PC-9 (cell line): ENCODE data around the gene KIAA0040. TPM values are rescaled to one million over a fixed set of nuclear protein-coding genes. Genes with fewer than 3 reads are reported as not detected.

Experiments
- BruUV-seq: library from RNA; stranded (reverse); fragments of 400-500 nt; replicated peaks from 2 replicates; lab custom pipeline; 2021; lab: Mats Ljungman, UMichigan
- CTCF ChIA-PET: fragments of 300-600 bp; sonication (Branson Sonifier 250); formaldehyde crosslinking; loops from one replicate; lab custom pipeline; 2022; ENCODE audit warnings: antibody characterized with exemption; lab: Charles Lee
- POLR2A ChIA-PET: fragments of 300-600 bp; sonication (Branson Sonifier 250); formaldehyde crosslinking; loops from one replicate; lab custom pipeline; 2022; ENCODE audit warnings: antibody characterized with exemption; ENCODE audit not compliant: unreplicated experiment; lab: Charles Lee
- DNase-seq, 2 experiments: peaks; one replicate each; pipeline versions ENCODE4 v3.0.0 to v3.0.0-alpha.2; 2015 to 2022; ENCODE audit warnings: mixed read lengths in 1 of 2
- H2AFZ ChIP-seq: fragments of 200-600 bp; sonication (generic); 2 replicates; pipeline ENCODE4 v1.8.1; 2017; ENCODE audit warnings: antibody characterized with exemption
- H3F3A ChIP-seq: fragments of 200-600 bp; sonication (generic); 2 replicates; pipeline ENCODE4 v1.8.1; 2017; ENCODE audit warnings: antibody characterized with exemption, mild to moderate bottlenecking, low read depth; ENCODE audit not compliant: insufficient read depth
- H3K27ac ChIP-seq: fragments of 200-600 bp; sonication (generic); 2 replicates; pipeline ENCODE4 v1.6.1; 2016; ENCODE audit warnings: mixed run types
- H3K27me3 ChIP-seq: fragments of 200-600 bp; sonication (generic); 2 replicates; pipeline ENCODE4 v1.6.1; 2016; ENCODE audit warnings: low read depth, mixed run types; ENCODE audit not compliant: insufficient read depth
- H3K36me3 ChIP-seq: fragments of 200-600 bp; sonication (generic); 2 replicates; pipeline ENCODE4 v1.6.1; 2016; ENCODE audit warnings: low read depth, mixed run types
- H3K4me1 ChIP-seq: fragments of 200-600 bp; sonication (generic); replicated peaks from 2 replicates; pipeline ENCODE4 v1.6.1; 2016; ENCODE audit warnings: mixed run types; ENCODE audit not compliant: insufficient read depth
- H3K4me2 ChIP-seq: fragments of 200-600 bp; sonication (generic); 2 replicates; pipeline ENCODE4 v1.6.1; 2017; ENCODE audit warnings: mixed run types
- H3K4me3 ChIP-seq: fragments of 200-600 bp; sonication (generic); 2 replicates; pipeline ENCODE4 v1.6.1; 2016; ENCODE audit warnings: mixed run types
- H3K79me2 ChIP-seq: fragments of 200-600 bp; sonication (generic); 2 replicates; pipeline ENCODE4 v1.6.1; 2017; ENCODE audit warnings: low read depth, mixed run types
- H3K9me2 ChIP-seq: fragments of 200-600 bp; sonication (generic); 2 replicates; pipeline ENCODE4 v1.8.1; 2017; ENCODE audit warnings: mild to moderate bottlenecking; ENCODE audit not compliant: insufficient read depth
- H3K9me3 ChIP-seq: fragments of 200-600 bp; sonication (generic); 2 replicates; pipeline ENCODE4 v1.8.1; 2016; ENCODE audit warnings: low read depth; ENCODE audit not compliant: insufficient read depth
- H4K20me1 ChIP-seq: fragments of 200-600 bp; sonication (generic); 2 replicates; pipeline ENCODE4 v1.8.1; 2017; ENCODE audit not compliant: insufficient read depth
- CTCF ChIP-seq: fragments of 200-600 bp; sonication (generic); conservative IDR thresholded peaks from 2 replicates; pipeline ENCODE4 v1.6.1; 2017; ENCODE audit warnings: mixed run types, antibody characterized with exemption, mild to moderate bottlenecking, moderate library complexity
- EZH2 ChIP-seq: fragments of 200-600 bp; sonication (generic); IDR thresholded peaks from 2 replicates; pipeline ENCODE4 v1.8.0; 2017; ENCODE audit warnings: antibody characterized with exemption, low read depth
- intact Hi-C: fragments of 100-400 bp; cut with micrococcal nuclease; formaldehyde crosslinking; loops from one replicate; pipeline ENCODE4 v1.10.0; 2022; ENCODE audit not compliant: unreplicated experiment
- total RNA-seq: library from RNA; stranded (reverse); gene quantifications from 2 replicates; pipeline ENCODE4 v1.2.3, GENCODE V29; 2021

The KIAA0040 gene
- total RNA-seq, 1 experiment from 2014 or later, result 8.8 TPM

DNA sequence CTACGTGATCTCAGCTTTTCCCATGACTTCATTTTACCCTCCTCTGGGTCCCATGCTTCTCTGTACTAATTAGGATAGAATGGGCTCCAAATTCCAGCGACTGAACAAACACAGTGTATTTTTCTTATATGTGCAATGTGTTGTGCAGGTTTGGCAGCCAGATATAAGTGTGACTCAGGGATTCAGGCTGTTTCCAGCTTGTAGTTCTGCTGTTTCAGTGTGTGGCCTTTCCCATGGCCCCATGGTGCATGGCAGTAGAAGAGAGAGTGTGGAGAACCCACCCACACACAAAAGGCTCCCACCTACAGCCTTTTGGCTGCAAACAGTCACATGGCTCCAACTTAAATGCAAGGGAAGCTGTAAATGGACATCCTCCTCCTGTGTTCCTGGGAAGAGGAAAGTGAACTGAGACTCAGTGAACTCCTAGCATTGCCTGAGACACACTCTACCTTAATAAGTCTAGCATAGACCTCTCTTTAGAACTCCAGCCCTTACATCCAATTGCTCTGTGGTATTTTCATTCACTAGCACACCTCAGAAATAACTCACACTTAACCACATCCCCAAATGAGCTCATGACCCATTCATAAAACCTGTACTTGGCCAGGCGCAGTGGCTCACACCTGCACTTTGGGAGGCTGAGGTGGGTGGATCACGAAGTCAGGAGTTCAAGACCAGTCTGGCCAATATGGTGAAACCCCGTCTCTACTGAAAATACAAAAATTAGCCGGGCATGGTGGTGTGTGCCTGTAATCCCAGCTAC lies 58.7 kb downstream of the KIAA0040 start:
- ChIA-PET POLR2A (no interaction called here), CTCF (no interaction called here)
- BruUV-seq, result no TSS peak
- H3K27ac ChIP-seq, result no peak overlapping the region
- no peak for DNase-seq
- no peak overlapping the region for H3K4me2 ChIP-seq
- H3K4me3 ChIP-seq, result no peak overlapping the region
- no peaks in the 10 kb centered on the region for H3K79me2 ChIP-seq
- H3K9me2 ChIP-seq, result no peaks in the 10 kb centered on the region
- TF ChIP-seq CTCF (no peak), EZH2 (no peak)
- no peak overlapping the region for H2AFZ ChIP-seq
- intact Hi-C loops, result no loop called here
- no peaks in the 10 kb centered on the region; the same call in 1 of the 2 replicates for H3K27me3 ChIP-seq
- peaks cover 7% of the 10 kb centered on the region; the same call in 1 of the 2 replicates for H3K4me1 ChIP-seq
- no peaks in the 10 kb centered on the region for H3K9me3 ChIP-seq
- no peaks in the 10 kb centered on the region for H4K20me1 ChIP-seq
- no peaks in the 10 kb centered on the region for H3K36me3 ChIP-seq
- no peaks in the 10 kb centered on the region for H3F3A ChIP-seq

- no peak for DNase-seq
- Histone ChIP-seq H3K27ac (no peak overlapping the region), H3K9me2 (no peaks in the 10 kb centered on the region), H3K9me3 (no peaks in the 10 kb centered on the region), H3K4me3 (no peak overlapping the region), H3F3A (no peaks in the 10 kb centered on the region), H3K27me3 (no peaks in the 10 kb centered on the region; the same call in 1 of the 2 replicates), H3K79me2 (no peaks in the 10 kb centered on the region), H4K20me1 (no peaks in the 10 kb centered on the region), H2AFZ (no peak overlapping the region), H3K36me3 (no peaks in the 10 kb centered on the region), H3K4me1 (no peaks in the 10 kb centered on the region), H3K4me2 (no peak overlapping the region)
- POLR2A ChIA-PET, result no interaction called here
- CTCF ChIA-PET, result no interaction called here
- intact Hi-C loops, result no loop called here
- no TSS peak for BruUV-seq
- no peak for TF ChIP-seq CTCF
- no peak for TF ChIP-seq EZH2
Measured at GRCh38 chr1:175132436-175132835, 60.1 kb downstream of the KIAA0040 start.

DNA sequence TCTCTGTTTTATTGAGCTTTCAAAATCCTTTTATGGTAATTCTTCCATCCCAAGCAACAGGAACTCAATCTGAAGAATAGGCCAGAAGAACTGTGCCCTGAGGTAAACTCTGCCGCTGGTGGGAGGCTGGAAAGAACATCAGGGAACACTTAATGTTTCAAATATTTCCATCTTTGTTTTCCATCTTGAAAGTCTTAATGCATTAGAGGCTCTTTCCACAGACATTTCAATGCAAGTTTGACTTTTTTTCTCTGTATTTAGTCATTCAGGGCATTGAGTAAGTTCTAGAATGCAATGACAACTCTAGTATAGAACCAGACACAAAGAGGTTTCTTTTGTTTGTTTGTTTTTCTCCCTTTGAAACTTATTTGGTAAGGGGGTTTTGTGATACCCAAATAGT lies 61.5 kb downstream of the KIAA0040 start:
- H3K9me3 ChIP-seq, result no peaks in the 10 kb centered on the region
- H3K27me3 ChIP-seq, result no peaks in the 10 kb centered on the region; the same call in 1 of the 2 replicates
- no peaks in the 10 kb centered on the region for H3K36me3 ChIP-seq
- no peak overlapping the region for H3K4me2 ChIP-seq
- BruUV-seq, result no TSS peak
- ChIA-PET CTCF (interaction anchor here (0.6 kb wide), 1 partner anchor 917 kb away, joined by 10 read pairs; no protein-coding TSS in a partner anchor), POLR2A (no interaction called here)
- H3K4me1 ChIP-seq, result no peaks in the 10 kb centered on the region
- H3F3A ChIP-seq, result no peaks in the 10 kb centered on the region
- no peak overlapping the region for H3K27ac ChIP-seq
- H2AFZ ChIP-seq, result no peak overlapping the region
- H3K9me2 ChIP-seq, result no peaks in the 10 kb centered on the region
- TF ChIP-seq CTCF (no peak), EZH2 (no peak)
- no peaks in the 10 kb centered on the region for H4K20me1 ChIP-seq
- DNase-seq, result no peak
- H3K4me3 ChIP-seq, result no peak overlapping the region
- no peaks in the 10 kb centered on the region for H3K79me2 ChIP-seq
- intact Hi-C loops, result no loop called here
